ENCODE results near the gene FRMD4A.

The FRMD4A gene

GRCh38 chr10:14181567-14181936 is 149.2 kb downstream of the FRMD4A start:
- no peak for DNase-seq

- DNase-seq = no peak
Observed at GRCh38 chr10:14180911-14181566, 149.7 kb downstream of the FRMD4A start.

- DNase-seq = no peak
Observed at GRCh38 chr10:14179251-14179650, 151.5 kb downstream of the FRMD4A start.

- peak; percentile 66 for DNase-seq
Observed at GRCh38 chr10:14173706-14174594, 156.8 kb downstream of the FRMD4A start.

GRCh38 chr10:14173391-14173705 is 157.4 kb downstream of the FRMD4A start:
- DNase-seq = no peak

- no peak for DNase-seq
Observed at GRCh38 chr10:14172336-14172950, 158.3 kb downstream of the FRMD4A start.

- DNase-seq = no peak
Observed at GRCh38 chr10:14171336-14171735, 159.4 kb downstream of the FRMD4A start.

- DNase-seq = no peak
Observed at GRCh38 chr10:14163377-14164086, 167.2 kb downstream of the FRMD4A start.

- no peak for DNase-seq
Observed at GRCh38 chr10:14162629-14163344, 167.9 kb downstream of the FRMD4A start.

- DNase-seq = no peak
Observed at GRCh38 chr10:14162061-14162460, 168.7 kb downstream of the FRMD4A start.

GRCh38 chr10:14160299-14160698 is 170.4 kb downstream of the FRMD4A start:
- DNase-seq = no peak

- DNase-seq = no peak
Observed at GRCh38 chr10:14158575-14158974, 172.1 kb downstream of the FRMD4A start.

- DNase-seq = no peak
Observed at GRCh38 chr10:14156104-14156503, 174.6 kb downstream of the FRMD4A start.

GRCh38 chr10:14153570-14154055 is 177.1 kb downstream of the FRMD4A start:
- DNase-seq = no peak

GRCh38 chr10:14151571-14151970 is 179.2 kb downstream of the FRMD4A start:
- no peak for DNase-seq

- no peak for DNase-seq
Observed at GRCh38 chr10:14150526-14150925, 180.2 kb downstream of the FRMD4A start.

GRCh38 chr10:14146501-14146900 is 184.2 kb downstream of the FRMD4A start:
- no peak for DNase-seq

- DNase-seq = no peak
Observed at GRCh38 chr10:14146025-14146424, 184.7 kb downstream of the FRMD4A start.

GRCh38 chr10:14144451-14144850 is 186.3 kb downstream of the FRMD4A start:
- DNase-seq = no peak

- DNase-seq = no peak
Observed at GRCh38 chr10:14142606-14143250, 188.0 kb downstream of the FRMD4A start.

GRCh38 chr10:14141283-14141682 is 189.4 kb downstream of the FRMD4A start:
- DNase-seq = no peak

- no peak for DNase-seq
Observed at GRCh38 chr10:14137391-14137790, 193.3 kb downstream of the FRMD4A start.
